GM18517 (cell line): ENCODE results near the gene RPP25L.
A peak's percentile ranks its signal among the peaks of the same experiment; 100 is the strongest.

Experiments used
- ATAC-seq: cut with Tn5 transposase; IDR thresholded peaks from one replicate; pipeline ENCODE4 v1.9.1; 2021; ENCODE audit warnings: mild to moderate bottlenecking, moderate library complexity; ENCODE audit not compliant: unreplicated experiment

Gene RPP25L

GRCh38 chr9:34638138-34638445, 26.2 kb upstream of the RPP25L start:
- no peak for ATAC-seq

GRCh38 chr9:34637356-34638137, 25.6 kb upstream of the RPP25L start, which contains the start of gene SIGMAR1:
Gene SIGMAR1 (minus strand): TSS chr9:34637787. CDS start chr9:34637697, 90 bp downstream.
- ATAC-seq = peak; percentile 80

DNA sequence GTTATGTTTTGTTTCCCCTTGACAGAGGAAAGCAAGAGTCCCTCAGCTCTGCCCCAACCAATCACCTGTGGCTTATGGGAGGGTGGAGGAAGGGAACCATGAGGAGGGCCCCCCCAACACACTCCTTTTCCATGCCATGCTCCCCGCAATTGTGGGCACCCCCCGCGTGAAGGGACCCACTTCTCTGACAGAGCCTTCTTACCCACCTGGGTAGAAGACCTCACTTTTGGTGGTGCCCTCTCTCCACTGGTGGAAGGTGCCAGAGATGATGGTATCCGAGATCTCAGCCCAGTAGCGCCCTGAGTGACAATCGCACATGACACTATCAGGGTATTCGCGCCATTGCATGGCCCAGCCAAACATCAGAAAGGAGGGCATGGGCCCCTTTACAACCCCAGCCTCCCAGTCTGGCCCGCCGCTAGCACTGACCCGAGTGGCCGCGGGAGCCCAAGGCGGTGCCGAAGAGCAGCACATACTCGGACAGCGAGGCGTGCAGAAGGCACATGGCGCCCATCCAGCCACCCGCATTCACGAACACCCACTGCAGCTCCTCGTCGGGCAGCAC, 25.0 kb upstream of the RPP25L start:
- peak; percentile 6 for ATAC-seq

DNA sequence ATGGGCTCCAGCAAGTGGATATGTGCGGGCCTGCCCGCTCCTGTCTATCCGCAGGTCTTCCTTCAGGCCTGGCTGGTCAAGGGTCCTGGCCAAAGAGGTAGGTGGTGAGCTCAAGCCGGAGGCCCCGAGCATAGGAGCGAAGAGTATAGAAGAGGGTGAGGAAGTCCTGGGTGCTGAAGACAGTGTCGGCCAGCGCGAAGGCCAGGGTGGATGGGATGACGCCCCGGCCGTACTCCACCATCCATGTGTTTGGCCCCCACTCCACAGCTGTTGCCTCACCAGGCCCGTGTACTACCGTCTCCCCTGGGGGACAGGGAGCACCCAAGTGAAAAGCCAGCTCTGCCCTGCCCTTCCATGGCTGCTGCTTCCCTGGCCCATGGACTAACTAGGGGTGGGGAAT, 23.7 kb upstream of the RPP25L start:
- no peak for ATAC-seq

DNA sequence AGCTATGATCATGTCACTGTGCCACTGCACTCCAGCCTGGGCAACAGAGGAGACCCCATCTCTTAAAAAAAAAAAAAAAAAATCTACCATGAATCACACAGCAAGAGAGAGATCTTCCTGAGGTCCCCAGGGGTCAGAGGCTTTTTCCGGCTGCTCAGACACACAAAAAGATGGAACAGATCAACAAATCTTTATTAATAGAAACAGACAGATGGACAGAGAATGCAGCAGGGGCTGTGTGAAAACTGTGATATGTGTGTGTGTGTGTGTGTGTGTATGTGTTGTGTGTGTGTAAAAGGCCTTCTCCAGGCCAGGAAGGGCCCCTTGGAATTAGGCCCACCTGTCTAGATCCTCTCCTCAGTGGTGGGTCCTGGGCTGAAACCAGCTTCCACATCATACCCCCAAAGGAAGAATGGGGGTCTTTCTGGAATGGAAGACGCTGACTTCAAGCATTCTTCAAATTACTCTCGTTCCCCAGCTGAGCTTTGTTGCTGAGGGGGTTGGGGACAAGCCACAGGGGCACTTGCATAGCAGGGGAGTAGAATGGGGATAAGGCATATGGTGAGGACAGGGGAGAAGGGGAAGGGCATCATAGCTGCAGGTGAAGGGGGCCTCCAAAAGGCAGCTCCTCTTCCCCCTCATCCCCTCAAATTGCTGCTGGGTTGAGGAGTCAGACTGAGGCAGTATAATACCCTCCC, 22.8 kb upstream of the RPP25L start:
- ATAC-seq = no peak

DNA sequence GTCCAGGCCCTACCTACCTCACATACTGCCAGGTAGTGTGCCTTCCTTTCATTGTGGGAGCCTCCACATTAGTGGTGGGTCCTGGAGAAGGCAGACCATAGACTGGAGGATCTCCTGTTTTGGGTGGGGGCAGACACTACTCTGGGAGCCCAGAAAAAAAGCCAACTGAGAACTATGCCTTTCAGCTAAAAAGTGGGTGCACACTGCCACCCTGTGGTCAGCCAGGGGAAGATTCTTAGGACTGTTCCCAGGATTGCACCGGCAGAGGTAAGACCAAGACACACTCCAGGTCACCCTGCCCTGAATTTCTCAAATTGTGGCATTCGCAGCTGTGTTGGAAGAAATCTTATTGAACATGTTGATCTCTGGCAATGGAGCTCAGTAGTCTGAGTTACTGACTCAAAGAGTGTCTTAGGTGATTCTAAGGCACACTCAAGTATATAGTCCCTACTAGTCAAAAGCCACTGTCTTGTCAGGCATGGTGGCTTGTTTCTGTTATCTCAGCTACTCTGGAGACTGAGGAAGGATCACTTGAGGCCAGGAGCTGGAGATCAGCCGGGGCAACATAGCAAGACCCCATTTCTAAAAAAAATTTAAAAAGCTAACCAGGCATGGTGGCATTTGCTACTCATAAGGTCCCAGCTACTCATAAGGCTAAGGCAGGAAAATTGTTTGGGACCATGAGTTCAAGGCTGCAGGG, 22.1 kb upstream of the RPP25L start:
- peak; percentile 33 for ATAC-seq

GRCh38 chr9:34633166-34633565, 21.3 kb upstream of the RPP25L start:
- ATAC-seq = no peak

DNA sequence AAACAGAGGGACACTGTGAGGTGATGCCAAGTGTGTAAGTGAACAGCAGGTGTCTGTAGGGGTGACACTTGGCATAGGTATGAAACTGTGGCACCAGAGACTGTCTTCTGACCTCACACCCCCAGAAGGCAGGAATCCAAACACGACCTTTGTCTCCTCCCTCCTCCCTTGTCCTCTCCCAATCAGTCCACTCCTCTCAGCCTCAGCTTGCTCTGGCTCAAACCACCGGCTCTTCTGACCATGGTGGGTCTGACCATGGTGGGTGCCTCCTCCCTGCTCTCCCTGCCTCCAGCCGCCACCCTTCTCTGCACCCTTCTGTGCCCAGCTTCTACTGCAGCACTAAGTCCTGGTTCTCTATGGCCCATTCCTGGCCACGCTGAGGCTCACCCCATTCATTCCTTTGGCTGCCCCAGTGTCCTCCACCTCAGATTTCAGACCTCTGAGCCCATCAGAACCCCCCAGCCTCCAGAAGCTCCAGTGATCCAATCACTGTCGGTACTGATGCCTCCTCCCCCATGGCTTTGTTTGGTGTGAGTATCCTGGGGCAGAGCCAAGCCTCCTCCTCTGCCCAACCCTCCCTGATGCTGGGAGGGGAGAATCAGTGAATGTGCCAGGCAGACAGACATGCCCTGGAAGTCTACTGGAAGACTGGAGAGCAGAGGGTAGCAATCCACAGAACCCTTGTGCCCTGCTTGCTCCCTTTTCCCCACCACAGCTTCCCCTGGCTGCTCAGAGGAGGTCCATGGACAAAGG, 18.7 kb upstream of the RPP25L start:
- no peak for ATAC-seq

GRCh38 chr9:34629491-34629808, 17.6 kb upstream of the RPP25L start:
- ATAC-seq = no peak

- ATAC-seq = no peak
These were observed 17.0 kb upstream of the RPP25L start, which contains the start of gene ARID3C for GRCh38 chr9:34628656-34629490. Gene ARID3C (minus strand): TSS chr9:34629066. CDS start chr9:34628014, 1,052 bp downstream.

- ATAC-seq = no peak
These were observed 16.1 kb upstream of the RPP25L start for GRCh38 chr9:34627716-34628655.

DNA sequence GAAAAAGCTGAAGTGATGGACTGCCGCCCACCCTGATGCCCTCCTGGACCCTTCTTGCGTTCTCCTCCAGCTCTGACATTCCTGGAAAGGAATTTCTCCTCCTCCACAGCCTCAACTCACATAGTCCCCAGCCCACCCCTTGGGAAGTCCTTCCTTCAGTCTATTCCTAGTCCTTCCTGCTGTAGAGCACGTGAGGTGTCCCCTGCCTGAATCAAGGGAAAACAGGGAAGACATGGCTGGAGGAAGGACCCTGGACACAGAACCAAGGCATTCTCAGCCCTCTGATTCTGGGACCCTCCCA, 13.2 kb upstream of the RPP25L start:
- ATAC-seq = no peak

- ATAC-seq = no peak
These were observed 12.7 kb upstream of the RPP25L start for GRCh38 chr9:34624475-34625185.

GRCh38 chr9:34623374-34624235, 11.7 kb upstream of the RPP25L start:
- no peak for ATAC-seq

GRCh38 chr9:34620061-34620994, 8.4 kb upstream of the RPP25L start, which contains the start of gene DCTN3:
Gene DCTN3 (minus strand): TSS chr9:34620495. CDS start chr9:34620464, 31 bp downstream.
- peak; percentile 99 for ATAC-seq

DNA sequence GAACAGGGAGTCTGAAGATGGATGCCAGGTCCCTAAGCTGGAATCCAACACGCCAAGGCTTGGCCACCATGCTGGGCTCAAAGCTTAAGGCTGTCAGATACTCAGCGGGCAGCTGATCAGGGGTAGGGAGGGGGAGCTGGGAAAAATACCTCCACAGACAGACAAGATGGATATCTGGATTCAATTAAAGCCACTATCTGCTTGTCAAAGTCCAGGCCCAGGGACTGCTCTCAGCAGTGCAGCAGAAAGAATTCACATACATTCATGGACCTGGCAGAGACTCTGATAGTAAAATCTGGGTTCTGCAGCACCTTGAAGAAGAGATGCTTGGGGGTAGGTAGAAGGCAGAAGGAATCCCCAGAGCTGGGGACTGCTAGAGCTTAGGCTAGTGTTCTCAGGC, 3.2 kb upstream of the RPP25L start:
- no peak for ATAC-seq
